NCI-H2196 treated with DMSO at 0.1 percent for 48 hours (cell line): ENCODE measurements around the gene SURF4.

Experiments used
- DNase-seq: peaks from one replicate; lab custom pipeline; 2025; ENCODE audit not compliant: unreplicated experiment; lab: John Stamatoyannopoulos, UW

Gene SURF4

GRCh38 chr9:133353548-133353947, 22.3 kb downstream of the SURF4 start:
- DNase-seq = no peak

DNA sequence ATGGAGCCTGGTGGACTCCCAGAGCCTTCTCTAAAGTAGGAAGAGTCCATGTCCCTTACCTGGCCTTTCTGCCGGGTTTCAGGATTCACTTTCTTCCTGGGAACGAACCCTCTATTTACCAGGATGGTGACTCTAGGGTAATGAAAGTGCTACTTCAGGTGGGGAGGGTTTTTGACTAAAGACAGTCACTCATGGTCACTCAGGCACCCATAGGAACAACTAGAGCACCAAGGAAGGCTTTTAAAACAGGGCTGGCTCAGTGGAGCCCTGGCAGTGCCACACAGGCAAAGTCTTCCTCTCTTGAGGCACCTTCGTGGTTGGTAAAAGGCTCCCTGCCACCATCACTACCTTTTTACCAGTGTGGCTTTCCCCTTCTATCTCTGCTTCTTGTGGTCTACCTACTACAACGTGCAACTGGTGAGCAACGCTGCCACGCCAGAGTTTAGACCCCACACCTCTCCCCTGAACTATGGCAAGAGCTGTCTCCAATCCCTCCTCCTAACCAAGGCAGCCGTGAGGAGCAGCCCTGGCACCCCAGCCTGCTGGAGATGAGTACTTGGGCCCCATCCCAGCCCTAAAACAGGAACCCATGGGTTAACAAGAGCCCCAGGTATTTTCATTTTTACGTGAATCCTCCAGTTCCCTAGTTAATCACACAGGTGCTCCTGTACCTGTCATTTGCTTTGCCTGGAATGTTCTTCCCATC, 23.1 kb downstream of the SURF4 start:
- DNase-seq = no peak

GRCh38 chr9:133351908-133352634, 23.8 kb downstream of the SURF4 start:
- DNase-seq = no peak

GRCh38 chr9:133351526-133351907, 24.3 kb downstream of the SURF4 start:
- no peak for DNase-seq

DNA sequence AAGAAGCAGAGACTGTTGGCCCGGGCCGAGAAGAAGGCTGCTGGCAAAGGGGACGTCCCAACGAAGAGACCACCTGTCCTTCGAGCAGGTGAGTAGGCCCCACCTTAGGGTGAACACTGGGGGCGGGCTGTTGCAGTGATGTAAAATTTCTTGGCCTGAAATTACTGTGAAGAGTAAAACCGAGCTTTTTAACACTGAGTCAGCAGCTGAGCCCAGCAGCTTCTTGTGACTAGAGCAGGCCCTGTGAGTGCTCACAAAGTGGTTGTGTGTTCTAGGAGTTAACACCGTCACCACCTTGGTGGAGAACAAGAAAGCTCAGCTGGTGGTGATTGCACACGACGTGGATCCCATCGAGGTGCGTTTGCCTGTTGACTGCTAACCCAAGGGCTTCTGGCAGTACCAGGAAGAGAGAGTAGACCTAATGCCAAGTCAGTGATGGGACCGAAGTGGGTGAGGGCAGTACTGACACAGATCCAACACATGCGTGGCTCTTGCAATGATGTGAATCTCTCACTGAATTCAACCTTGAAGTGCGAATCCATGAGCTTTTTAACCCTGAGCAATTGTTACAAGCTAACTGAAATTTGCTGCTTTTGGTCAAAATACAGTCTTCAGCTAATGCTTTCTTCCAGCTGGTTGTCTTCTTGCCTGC, 25.8 kb downstream of the SURF4 start:
- DNase-seq = no peak

GRCh38 chr9:133348718-133349573, 26.9 kb downstream of the SURF4 start:
- no peak for DNase-seq

DNA sequence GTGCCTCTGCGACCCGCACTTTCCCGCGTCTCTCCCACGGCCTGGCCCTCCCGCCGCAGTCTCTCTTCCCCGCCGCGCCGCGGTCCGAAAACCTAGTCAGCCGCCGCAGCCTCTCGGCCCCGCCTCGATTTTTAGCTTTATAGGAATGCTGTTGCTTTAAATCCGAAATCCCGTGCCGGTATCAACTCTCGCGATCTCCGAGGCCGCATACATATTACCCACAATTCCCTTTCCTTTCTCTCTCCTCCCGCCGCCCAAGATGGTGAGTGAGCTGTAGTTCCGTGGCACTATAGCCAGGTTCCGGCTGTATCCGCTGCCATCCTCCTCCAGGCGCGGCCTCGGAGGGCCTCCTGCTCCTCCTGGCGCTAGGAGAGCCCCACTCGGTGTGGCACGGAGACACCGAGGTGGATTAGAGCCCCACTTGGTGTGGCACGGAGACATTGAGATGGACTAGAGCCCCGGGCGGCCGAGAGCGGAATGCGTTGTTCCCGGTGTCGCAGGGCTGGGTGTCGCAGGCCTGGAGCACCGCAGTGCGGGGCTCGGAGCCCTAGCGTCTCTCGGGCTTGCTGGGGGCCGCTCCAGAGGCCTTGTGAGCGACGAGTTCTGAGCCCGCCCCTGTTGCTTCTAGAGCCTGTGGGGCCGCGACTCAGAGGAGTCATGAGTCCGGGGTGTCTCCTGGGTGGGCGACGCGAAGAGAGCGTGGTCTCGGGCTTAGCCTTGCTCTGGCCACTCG, 27.7 kb downstream of the SURF4 start, which contains the start of the genes MED22 and RPL7A:
Gene MED22 (minus strand): TSS at position 147 of the 733 bp plus-strand sequence. CDS start 1,469 bp downstream, outside the sequence.
Gene RPL7A (plus strand): TSS at position 234 of the 733 bp plus-strand sequence. CDS start 26 bp downstream, at position 260.
- DNase-seq = peak; percentile 89

GRCh38 chr9:133347515-133347984, 28.3 kb downstream of the SURF4 start:
- DNase-seq = no peak

GRCh38 chr9:133346021-133346785, 29.7 kb downstream of the SURF4 start:
- no peak for DNase-seq

DNA sequence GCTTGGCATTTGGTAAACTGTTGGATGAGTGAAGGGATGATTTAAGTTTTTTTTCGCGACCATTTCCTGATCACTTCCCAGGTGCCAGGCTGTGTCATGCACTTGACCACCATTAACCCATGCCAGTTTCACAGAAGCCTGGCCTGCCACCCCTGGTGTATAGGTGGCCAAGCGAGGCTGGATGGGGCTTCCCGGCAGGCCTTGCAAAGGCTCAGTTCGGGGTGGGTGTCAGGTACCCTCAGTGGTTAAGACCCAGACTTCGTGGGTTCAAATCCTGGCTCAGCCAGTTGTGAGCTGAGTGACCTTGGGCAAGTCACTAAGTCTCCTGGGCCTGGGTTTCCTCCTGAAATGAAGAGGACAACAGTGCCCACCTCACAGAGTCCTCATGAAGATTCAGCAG, 30.3 kb downstream of the SURF4 start:
- no peak for DNase-seq

DNA sequence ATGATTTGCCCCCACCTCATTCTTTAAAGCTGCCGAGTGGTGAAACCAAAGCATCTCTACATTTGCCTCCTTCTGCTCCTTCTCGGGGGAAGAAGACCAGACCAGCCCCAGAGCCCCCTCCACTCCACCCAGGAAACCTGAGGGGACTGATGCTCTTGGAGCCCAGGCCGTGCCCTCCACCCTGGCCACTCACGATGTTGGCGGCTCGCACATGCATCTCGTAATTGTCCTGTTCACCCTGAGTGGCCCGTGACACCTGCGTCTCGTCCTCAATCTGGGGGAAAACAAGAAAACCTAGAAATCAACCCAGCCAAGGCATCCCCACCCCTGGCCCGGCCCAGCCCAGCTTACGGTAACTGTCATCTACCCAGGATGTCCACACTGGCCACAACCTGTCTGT, 30.9 kb downstream of the SURF4 start:
- no peak for DNase-seq

DNA sequence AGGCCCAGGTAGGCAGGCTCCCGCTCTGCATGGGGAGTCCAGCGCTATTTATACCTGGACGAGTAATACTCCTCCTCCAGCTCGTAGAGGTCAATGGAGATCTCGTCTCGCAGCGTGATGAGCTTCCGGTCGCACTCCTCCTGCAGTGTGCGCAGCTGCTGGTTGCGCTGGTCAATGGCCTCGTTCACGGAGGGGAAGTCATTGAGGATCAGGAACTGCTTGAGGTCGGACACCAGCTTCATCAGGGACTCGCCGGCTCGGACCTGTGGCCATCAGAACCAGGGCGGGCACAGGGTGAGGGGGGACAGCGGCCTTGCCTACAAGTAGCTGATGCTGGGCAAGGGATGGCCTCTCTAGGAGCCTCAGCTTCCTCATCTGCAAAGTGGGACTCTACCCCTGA, 31.8 kb downstream of the SURF4 start:
- no peak for DNase-seq

- DNase-seq = no peak
Observed at GRCh38 chr9:133342570-133342969, 33.3 kb downstream of the SURF4 start.

DNA sequence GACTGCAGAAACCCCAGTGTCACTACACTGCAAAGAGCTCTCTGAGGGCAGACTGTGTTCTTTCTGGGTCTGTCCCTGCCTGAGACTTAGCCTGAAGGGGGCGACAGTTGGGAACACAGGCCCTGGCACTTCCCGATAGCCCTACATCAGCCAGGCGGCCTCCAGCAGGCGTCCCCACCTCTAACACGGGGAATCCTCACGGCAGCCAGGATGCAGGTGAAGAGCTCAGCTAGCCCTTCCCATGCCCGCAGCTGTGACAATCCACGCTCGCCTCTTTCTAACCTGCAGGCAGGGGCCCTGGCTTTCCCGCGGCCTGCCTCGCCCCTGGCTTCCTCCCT, 33.8 kb downstream of the SURF4 start:
- no peak for DNase-seq

DNA sequence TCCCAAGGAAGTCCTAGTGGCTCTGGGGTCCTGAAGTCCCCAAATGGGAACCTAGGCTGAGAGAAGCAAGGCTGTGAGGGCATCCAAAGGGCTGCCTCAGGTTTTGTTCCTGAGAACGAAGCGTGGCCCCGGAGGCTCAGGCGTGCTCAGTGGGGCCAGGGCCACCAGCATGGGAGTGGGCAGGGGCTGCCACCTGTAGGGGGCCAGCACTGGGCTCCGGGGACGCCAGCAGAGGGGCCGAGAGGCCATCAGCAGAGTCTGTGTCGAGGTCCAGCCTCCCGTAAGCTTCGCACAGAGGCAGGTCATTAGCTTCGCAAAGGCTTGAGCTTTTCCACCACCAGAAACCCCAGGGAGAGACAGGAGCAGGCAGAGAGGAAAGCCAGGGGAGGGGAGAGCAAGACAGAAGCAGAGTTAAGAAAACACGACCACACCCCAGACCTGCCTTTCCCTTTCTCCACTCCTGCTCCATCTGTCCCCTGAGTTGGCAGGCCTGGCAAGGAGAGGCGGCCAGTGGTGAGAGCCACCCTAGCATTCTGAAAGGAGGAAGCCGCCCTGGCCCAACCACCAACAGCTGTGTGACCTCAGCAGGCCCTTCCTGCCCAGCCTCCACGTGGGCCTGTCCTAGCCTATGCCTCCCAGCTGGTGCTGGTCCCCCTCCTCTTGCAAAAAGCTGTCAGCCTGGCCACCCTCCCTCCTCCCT, 34.3 kb downstream of the SURF4 start:
- DNase-seq = no peak

- no peak for DNase-seq
Observed at GRCh38 chr9:133340916-133341315, 34.9 kb downstream of the SURF4 start.

GRCh38 chr9:133340256-133340655, 35.6 kb downstream of the SURF4 start:
- DNase-seq = no peak

DNA sequence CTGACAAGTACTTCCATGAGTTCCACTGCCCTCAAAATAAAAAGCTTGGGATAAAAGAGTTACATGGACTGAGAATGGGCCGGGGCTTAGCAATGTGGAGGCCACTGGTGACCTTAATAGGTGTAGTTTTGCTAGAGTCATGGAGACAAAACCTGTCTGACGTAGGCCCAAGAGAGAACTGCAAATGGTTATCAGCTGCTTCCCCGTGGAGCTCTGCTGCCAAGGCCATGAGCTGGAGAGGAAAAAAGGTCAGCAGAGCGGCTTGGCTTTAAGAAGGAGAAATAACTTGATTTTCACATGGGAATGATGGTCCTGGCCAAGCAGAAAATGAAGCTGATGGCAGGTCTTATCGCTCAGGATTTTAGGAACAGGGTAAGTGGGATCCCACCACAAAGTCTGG, 36.2 kb downstream of the SURF4 start:
- no peak for DNase-seq
